Measurements from ENCODE around the gene PRKAR2B. TPM values are rescaled to one million over a fixed set of nuclear protein-coding genes. Genes with fewer than 3 reads are reported as not detected.
"Not testable (repeated sequence)": the region's sequence is repeated elsewhere in the genome, so short reads cannot be mapped to it uniquely, and the experiment has no call there.

The PRKAR2B gene
- total RNA-seq, 1 donor from 2014 or later = 24.2 TPM

- peak; percentile 92 for DNase-seq (ENCODE audit: extremely low read depth, low read depth, low spot score)
These were observed 32.5 kb downstream of the PRKAR2B start for GRCh38 chr7:107076781-107077698.

DNA sequence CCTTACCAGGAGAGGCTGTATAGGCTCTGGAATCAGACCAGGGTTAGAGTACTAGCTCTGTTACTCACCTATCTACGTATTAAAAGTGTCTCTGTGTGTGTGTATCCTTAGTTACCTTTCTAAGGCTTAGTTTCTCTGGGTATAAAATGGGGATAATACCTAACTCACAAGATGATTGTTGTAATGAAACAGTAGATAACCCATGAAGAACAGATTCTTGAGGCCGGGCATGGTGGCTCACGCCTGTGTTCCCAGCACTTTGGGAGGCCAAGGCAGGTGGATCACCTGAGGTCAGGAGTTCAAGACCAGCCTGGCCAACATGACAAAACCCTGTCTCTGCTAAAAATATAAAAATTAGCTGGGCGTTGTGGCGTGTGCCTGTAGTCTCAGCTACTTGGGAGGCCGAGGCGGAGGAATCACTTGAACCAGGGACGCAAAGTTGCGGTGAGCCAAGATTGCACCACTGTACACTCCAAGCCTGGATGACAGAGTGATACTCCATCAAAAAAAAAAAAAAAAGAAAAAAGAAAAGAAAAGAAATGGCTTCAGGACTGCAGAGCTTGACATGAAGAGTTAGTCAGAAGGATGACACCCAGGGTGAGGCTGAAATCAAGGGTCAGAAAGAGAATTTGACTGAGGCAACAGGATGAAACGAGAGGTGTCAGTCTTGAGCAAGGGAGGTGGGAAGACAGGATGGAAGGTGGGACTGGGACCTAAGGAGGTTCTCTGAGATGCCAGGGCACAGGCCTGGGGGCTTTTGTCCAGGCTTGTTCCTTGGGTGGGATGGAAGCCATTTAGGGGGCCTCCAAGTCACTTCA is 33.4 kb downstream of the PRKAR2B start:
- DNase-seq (ENCODE audit: extremely low read depth, low read depth, low spot score) = no peak

DNA sequence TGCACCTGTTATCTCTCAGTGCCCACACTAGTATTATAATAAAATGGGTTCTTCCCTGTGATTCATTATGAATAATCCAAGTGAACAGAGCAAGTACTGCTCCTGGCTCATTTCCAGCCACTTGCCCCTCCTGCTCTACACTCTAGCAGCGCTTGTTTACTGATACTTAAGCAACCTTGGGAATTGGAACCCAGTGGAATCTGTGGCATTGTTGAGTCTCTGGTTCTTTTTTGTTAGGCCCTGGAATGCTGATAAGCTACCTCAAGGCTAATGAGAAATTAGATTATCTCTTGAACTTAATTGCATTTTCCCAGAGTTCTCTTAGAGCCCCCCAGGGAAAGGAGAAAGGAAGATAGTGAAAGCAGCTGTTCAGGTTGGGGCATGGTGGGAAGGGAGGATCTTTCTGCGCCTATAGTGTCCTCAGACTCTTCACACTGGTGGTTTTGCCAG is 34.0 kb downstream of the PRKAR2B start:
- DNase-seq (ENCODE audit: extremely low read depth, low read depth, low spot score) = peak; percentile 92

DNA sequence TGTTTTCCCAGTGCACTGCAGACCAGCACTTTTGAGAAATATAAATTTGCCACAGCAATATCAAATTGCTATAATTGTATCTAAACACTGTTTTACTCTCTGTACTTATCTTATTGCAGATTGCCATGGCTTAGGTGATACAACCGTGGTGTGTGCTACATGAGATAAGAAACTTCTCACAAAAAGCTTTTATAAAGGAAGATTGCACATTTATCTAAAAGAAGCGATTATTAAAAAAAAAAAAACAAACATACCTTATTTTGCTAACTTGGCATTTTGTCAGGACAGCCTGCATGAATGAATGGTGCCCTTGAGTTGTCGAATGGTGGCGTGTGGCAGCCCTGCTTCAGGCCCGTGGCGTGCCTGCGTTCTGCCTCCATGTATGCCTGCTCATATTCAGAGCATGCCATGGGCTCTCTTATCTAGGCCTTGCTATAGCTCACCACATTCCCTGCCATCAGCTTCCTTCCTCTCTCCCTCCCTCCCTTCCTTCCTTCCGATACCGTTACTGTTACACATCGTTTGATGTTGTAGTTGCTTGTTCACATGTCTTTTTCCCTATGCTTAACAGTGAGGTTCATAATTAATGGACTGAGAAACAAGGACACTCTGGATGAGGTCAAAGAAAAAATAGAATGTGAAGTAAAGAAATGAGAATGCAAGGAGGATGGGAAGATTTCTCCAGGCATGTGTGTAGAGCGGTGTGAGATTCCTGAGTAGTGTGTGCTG is 34.9 kb downstream of the PRKAR2B start:
- DNase-seq (ENCODE audit: extremely low read depth, low read depth, low spot score) = no peak

- no peak for DNase-seq (ENCODE audit: extremely low read depth, low read depth, low spot score)
These were observed 35.6 kb downstream of the PRKAR2B start for GRCh38 chr7:107080099-107080505.

- no peak for DNase-seq (ENCODE audit: extremely low read depth, low read depth, low spot score)
These were observed 36.0 kb downstream of the PRKAR2B start for GRCh38 chr7:107080533-107080932.

DNA sequence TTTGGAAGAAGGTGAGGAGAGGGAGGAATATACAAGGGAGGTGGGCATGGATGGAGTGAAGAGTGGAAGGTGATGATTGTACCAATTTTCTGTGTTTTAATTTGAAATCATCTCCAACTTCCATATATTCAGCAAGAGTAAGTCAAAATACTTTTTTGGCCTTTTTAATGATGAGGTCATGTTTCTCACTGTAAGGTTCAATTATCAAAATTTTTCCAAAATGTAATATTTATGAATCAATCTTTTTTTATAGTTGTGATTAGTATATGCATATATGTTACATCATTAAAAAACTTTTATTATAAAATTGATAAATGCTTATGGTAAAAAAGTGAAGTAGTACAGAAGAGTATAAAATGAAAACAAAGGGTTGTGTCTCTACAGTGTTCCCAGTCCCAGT is 40.7 kb downstream of the PRKAR2B start:
- no peak for DNase-seq (ENCODE audit: extremely low read depth, low read depth, low spot score)

- no peak for DNase-seq (ENCODE audit: extremely low read depth, low read depth, low spot score)
These were observed 45.1 kb downstream of the PRKAR2B start for GRCh38 chr7:107089627-107090026.

DNA sequence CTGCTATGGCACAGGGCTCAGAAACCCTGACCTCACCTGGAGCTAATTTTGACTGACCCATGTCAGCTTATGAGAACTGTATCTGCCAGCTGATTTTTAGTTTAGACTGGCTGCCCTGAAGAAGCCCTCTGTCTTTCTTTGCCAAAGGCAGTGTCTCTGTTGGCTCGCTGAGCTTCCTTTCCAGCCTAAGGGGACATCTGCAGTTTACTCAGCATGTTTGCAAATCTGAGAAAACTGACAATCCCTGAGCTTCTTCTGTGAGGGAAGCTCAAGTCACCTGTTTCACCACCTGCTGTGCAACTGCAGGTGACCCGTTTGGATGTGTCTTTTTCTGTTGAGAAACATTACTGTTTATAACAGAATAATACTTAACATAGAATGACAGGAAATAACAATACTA is 46.0 kb downstream of the PRKAR2B start:
- no peak for DNase-seq (ENCODE audit: extremely low read depth, low read depth, low spot score)

GRCh38 chr7:107091306-107091705 is 46.8 kb downstream of the PRKAR2B start:
- DNase-seq (ENCODE audit: extremely low read depth, low read depth, low spot score) = no peak

GRCh38 chr7:107093671-107094070 is 49.2 kb downstream of the PRKAR2B start:
- DNase-seq (ENCODE audit: extremely low read depth, low read depth, low spot score) = not testable (repeated sequence)

- DNase-seq (ENCODE audit: extremely low read depth, low read depth, low spot score) = not testable (repeated sequence)
These were observed 54.6 kb downstream of the PRKAR2B start for GRCh38 chr7:107099154-107099553.

- no peak for DNase-seq (ENCODE audit: extremely low read depth, low read depth, low spot score)
These were observed 56.3 kb downstream of the PRKAR2B start for GRCh38 chr7:107100824-107101223.

- DNase-seq (ENCODE audit: extremely low read depth, low read depth, low spot score) = no peak
These were observed 58.9 kb downstream of the PRKAR2B start for GRCh38 chr7:107103369-107103768.

DNA sequence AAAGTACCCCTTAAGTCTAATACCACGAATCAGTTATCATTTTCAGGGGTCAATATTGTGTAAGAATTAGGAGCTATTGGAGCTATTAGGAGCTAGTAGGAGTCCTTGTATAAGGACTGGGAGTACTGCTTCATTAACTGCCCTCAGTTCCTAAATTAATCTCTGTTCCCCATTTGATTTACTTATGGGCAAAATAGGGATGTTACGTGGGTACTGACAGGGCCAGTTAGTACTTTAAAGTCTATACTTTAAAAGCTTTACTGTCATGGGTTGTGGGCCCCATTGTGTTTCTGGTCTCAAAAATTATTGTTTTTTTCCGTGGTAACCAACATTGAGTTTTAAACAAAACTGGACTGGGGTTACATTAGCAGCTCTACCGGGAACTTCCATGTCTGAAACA is 60.3 kb downstream of the PRKAR2B start:
- no peak for DNase-seq (ENCODE audit: extremely low read depth, low read depth, low spot score)

GRCh38 chr7:107105591-107106245 is 61.2 kb downstream of the PRKAR2B start:
- DNase-seq (ENCODE audit: extremely low read depth, low read depth, low spot score) = no peak

GRCh38 chr7:107108793-107109371 is 64.4 kb downstream of the PRKAR2B start:
- DNase-seq (ENCODE audit: extremely low read depth, low read depth, low spot score) = no peak

DNA sequence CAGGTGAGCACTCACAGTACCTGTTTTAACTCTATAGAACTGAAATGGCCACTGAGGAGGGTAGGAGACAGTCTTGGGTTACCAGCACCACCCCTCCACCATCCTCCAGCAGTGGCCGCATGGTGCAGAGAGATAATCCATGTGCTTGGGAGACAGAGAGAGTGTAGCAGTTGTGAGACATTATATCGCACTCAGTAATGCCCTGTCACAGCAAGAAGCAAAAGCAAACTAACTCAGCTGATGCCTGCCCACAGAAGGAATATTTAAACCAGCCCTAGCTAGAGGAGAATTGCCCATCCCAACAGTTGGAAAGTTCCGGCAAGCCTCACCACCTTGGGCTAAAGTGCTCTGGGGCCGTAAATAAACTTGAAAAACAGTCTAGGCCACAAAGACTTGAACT is 65.5 kb downstream of the PRKAR2B start:
- no peak for DNase-seq (ENCODE audit: extremely low read depth, low read depth, low spot score)

DNA sequence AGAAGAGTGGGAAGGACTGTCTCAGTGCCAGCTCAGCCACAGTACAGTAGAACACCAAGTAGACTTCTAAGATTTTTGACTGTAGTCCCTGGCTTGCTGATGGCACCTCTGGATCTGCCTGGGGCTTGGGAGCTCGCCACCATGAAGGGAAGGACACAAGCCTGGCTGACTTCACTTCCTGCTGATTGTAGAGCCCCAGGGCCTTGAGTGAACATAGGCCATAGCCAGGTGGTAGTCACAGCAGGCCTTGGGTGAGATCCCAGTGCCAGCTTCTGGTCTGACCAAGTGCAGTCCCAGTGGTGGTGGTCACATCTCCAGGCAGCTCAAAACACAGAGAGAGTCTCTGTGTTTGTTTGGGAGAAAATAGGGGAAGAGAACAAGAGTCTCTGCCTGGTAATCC is 66.7 kb downstream of the PRKAR2B start:
- DNase-seq (ENCODE audit: extremely low read depth, low read depth, low spot score) = no peak

- no peak for DNase-seq (ENCODE audit: extremely low read depth, low read depth, low spot score)
These were observed 69.4 kb downstream of the PRKAR2B start for GRCh38 chr7:107113866-107114265.

All from glomerular endothelial cell (primary cell).